Medulla oblongata (tissue), 1 donor: Measurements from ENCODE around the gene FBXL16.
"Not testable (repeated sequence)": the region's sequence is repeated elsewhere in the genome, so short reads cannot be mapped to it uniquely, and the experiment has no call there.

Experiments
- DNase-seq: peaks from one replicate; pipeline ENCODE4 v3.0.0-alpha.2; 2015; ENCODE audit errors: extremely low spot score

Gene FBXL16

DNA sequence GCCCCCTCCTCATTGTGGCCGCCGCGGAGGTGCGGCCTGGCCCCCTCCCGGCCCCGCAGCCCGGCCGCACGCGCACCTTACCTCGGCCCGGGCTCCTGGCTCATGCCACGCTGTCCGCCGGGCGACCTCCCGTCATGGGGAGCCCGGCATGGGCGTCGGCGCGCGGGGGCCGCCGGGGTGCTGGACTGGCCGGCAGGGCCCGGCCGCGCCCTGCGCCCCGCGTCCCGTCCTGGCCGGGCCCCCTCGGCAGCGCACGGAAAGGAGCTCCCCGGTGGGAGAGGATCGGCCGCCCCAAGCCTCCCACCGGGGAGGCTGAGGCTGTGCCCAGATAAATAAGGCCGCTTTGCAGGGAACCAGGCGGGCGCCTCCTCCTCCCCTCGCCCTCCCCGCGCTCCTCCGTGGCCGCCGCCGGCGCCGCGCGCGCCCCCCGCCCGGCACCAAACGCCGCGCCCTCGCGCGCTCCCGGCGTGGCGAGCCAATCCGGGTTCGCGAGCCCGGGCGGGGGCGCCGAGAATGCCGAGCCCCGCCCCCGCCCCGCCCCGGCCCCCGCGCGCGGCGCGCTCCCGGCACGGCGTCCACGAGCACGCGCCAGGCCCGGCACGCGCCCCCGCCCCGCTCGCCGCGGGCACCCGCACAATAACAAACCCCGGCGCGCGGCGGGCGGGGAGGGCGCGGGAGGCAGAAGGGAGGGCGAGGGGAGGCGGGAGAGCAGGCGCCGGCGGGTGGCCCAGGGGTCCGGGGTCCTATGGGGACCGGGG lies at the start of gene FBXL16:
TSS of gene FBXL16 (minus strand) at position 371 of the 758 bp plus-strand sequence. CDS start 8,396 bp downstream, outside the sequence.
- peak; percentile 59 for DNase-seq

DNA sequence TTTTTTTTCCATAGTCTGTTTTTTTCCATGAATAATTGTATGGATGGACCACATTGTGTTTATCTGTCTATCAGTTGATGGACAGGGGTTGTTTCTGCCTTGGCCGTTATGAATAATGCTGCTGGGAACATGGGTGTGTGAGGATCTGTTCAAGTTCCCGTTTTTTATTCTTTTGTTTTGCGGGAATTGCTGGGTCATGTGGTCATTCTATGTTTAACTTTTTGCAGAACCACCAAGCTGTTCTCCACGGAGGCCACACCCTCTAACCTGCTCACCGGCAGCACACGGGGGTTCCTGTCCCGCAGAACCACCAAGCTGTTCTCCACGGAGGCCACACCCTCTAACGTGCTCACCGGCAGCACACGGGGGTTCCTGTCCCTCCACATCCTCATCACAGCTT lies 49.1 kb upstream of the FBXL16 start:
- DNase-seq = peak; percentile 27

- not testable (repeated sequence) for DNase-seq
These were observed 48.6 kb upstream of the FBXL16 start for GRCh38 chr16:754121-754607.

- no peak for DNase-seq
These were observed 46.4 kb upstream of the FBXL16 start for GRCh38 chr16:752007-752312.

DNA sequence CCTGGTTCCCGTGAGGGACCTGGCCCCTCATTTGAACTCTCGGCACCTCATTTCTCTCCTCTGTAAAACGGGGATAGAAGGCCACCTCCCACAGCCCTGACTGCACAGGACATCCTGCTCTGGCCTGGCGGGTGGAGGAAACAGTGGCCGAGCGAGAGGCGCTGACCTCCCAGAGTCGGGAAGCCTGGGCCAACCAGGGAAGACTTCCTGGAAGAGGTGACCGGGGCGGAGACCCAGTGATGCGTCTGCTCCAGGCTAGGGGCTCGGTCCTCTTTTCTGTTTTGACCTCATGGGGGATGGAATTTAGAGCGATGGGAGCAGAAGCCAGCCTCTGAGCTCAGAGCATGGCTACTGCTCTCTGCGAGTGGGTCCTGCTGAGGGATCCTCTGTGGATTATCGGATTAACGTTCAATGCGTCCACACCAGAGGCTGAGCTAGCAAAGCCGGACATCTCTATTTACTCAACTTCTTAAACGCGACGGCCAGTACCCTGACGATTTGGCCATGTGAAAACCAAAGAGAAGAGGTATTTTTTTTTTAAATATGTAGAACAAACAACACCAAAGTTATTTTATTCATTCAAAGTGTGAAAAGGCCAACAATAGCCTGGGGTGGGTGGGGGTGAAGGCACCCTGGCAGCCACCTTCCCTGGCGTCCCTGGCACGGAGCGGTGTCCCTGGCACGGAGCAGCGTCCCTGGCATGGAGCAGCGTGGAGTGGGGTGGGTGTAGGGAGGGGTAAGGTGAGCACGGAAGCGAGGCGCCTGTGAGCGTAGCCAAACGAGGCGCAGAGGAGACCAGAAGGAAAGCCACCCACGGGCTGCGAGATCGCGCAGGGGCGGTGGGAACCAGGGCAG lies 45.8 kb upstream of the FBXL16 start:
- DNase-seq = no peak

DNA sequence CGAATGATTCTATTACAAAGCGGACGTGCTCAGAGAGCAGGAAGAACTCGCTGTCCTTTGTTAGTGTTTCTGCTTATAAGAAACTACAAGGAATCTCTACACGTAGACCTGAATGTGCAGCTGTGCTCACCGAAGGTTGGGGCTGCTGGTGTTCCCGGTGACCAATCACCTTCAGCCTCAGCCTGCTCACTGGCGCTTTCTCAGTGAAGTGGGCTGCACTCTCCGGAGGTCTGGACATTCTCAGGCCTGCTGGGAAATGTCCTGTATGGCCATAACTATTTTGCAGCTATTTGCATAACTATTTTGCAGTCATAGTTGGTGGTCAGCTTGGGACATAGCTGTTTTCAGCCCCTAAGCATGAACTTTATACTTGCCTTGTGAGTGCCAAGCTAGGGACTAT lies 44.9 kb upstream of the FBXL16 start:
- DNase-seq = no peak

GRCh38 chr16:749010-749409 lies 43.4 kb upstream of the FBXL16 start:
- no peak for DNase-seq

DNA sequence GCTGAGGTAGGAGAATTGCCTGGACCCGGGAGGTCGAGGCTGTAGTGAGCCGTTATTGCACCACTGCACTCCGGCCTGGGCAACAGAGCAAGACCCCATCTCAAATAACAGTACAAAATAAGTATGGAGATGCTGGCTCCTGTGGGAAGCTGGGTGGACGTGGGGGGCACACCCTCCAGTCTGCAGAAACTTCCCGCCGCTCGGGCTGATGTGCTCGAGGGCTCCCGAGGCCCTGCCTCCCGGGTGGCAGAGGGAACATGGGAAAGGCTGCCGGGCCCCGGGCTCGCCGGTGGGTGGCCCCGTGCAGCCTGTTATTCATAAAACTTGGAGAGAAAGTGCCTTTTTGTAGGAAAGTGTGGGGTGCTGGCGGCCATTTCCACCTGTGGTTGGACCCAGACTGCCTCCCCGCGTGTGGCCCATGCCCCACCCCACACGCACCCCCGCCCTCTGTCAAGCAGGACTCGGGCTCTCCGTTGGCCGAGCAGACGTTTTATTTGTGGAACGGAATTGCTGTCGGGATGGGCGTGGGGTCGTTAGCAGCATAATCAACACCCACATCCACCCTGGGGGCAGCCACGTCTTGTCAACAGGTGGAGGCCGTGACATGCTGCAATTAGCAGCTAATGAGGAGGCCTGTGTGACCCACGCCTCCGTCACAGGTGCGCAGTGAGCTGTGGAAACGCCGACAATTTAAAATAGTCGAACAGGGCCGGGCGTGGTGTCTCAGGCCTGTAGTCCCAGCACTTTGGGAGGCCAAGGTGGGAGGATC lies 42.6 kb upstream of the FBXL16 start:
- DNase-seq = no peak

GRCh38 chr16:746637-747036 lies 41.0 kb upstream of the FBXL16 start:
- DNase-seq = no peak

- no peak for DNase-seq
These were observed 40.1 kb upstream of the FBXL16 start for GRCh38 chr16:745739-746138.

GRCh38 chr16:743794-744500 lies 38.3 kb upstream of the FBXL16 start:
- no peak for DNase-seq

- not testable (repeated sequence) for DNase-seq
These were observed 37.3 kb upstream of the FBXL16 start for GRCh38 chr16:742894-743293.

DNA sequence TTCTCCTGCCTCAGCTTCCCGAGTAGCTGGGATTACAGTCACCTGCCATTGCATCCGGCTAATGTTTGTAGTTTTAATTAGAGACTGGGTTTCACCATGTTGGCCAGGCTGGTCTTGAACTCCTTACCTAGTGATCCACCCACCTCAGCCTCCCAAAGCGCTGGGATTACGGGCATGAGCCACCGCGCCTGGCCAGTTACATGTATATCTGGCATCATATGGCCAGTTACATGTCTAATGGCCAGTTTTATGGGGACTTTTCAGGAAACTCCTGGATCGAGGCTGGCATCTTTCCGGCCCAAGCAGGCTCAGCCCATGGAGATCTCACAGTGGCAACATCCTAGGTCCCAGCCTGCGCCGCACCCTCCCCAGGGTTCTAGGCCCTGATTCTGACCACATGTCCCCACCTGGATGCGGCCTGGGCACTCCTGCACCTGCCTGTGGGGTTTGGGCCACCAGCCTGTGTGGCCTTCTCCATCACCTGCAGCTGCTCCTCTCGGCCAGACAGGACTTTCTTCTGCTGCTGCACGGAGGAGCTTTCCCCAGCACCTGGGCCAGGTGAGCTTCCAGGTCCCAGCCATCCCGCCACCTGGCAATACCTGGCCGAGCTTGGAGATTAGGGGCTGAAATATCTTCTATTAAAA lies 36.5 kb upstream of the FBXL16 start:
- DNase-seq = no peak

DNA sequence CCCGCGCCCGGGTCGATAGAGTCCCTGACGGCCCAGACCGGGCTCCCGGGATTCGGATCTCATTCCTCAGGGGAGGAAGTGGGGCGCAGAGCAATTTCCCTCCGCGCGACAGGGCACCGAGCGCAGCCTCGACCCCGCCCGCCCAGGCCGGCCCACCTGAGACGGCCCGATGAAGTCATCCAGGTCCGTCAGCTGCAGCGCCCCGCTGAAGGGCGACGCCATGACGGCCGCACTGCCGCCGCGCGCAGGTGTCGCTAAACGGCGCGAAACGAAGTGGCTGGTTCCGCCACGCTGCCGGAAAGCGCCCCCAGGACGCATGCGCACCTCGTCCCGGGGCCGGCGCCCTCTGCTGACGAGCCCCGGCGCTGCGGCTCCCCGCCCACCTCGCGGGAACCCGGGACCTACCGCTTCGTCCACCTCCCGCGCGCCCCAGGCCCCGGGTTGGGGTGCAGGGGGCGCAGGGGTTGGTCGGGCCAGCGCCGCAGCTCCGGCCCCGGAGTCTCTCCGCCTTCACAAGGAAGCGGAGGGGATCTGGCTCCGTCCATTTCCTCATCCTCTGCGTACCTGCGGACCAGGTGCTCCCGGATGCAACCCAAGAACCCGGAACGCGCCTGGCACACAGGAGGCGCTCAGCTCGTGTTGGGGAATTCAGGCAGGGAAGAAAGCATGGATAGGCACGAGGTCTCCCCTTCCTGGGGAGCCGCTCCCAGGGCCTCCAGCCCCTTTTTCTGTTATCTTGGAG lies 35.3 kb upstream of the FBXL16 start, which contains the start of gene CIAO3:
TSS of gene CIAO3 (minus strand) at position 234 of the 742 bp plus-strand sequence. CDS start at position 222, 12 bp downstream.
- DNase-seq = peak; percentile 82

DNA sequence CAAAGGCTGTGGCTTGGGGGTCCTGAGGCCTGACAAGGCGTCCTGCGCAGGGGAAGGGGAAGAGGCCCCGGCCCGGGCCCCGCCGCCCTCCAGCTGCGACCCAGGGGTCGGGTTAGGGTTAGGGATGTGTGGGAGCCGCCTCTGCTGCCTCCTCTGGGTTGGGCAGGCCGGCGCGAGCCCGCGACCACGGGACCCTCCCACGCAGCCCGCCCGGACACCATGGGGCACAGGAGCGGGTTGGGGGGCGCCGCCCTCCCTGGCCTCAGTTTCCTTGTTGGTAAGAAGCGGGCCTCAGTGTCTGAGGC lies 34.8 kb upstream of the FBXL16 start:
- no peak for DNase-seq

GRCh38 chr16:739560-740458 lies 34.2 kb upstream of the FBXL16 start:
- no peak for DNase-seq

DNA sequence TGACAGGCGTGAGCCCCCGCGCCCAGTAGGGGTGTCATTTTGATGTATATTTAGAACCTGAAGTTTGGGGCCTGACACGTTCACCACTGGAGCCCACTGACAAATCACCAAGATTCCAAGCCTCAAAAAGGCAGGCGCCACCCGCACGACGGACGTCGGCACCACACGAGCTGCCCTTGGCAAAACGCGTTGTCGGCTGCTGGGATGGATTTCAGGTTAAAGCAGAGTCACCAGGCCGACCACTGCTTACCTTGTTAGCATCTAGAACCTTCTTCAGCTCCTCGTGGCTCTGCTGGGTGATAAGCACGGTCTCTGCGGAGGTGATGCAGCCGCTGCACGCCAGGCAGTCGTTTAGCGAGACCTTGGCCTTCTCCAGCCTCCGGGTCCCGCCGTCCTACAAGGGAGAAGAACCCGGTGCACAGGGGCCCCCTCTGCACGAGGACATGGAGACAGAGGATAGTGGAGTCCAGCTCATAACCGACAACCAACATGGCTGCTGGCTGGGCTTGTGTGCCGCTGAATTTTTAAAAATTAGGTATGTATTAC lies 31.4 kb upstream of the FBXL16 start:
- DNase-seq = no peak

DNA sequence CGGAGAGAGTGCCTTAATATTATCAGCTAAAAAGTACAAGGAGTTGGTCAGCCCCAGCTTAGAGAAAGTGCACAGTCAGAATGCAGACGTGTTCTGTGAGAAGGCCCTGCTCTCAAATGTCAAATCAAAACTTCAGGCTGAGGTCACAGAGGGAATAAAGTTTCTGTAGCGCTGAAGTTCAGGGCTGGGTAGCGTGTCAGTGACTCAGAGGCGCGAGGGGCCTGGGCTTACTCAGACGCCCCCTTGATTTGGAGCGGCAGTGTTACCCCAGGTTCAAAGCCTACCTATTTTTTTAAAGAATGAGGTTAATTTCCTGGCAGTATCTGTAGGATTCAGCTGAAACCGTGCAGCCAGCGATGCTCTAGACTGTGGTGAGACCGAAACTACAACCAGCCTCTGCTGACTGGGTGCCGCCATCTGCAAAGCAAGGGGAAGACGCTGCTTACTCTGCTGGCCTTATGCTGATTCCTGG lies 30.4 kb upstream of the FBXL16 start:
- no peak for DNase-seq
